ENCODE results near the gene BCAS3.
"Not testable (repeated sequence)": the region's sequence is repeated elsewhere in the genome, so short reads cannot be mapped to it uniquely, and the experiment has no call there.

Gene BCAS3

GRCh38 chr17:60664022-60664421 lies 13.6 kb upstream of the BCAS3 start:
- no peak for TF ChIP-seq CTCF (conservative IDR thresholded peaks at IDR 0.05; ENCODE audit: low read depth)
- no peak for DNase-seq (ENCODE audit: low spot score)
- ChIA-PET POLR2A (ENCODE audit: low non-redundant PET) (no interaction called here), CTCF (interaction anchor here (0.7 kb wide), 1 partner anchor 185 kb away, joined by 3 read pairs; no protein-coding TSS in a partner anchor)
- H3K27ac ChIP-seq: no peak overlapping the region

GRCh38 chr17:60665602-60666001 lies 12.0 kb upstream of the BCAS3 start:
- no peak for DNase-seq (ENCODE audit: low spot score)
- POLR2A ChIA-PET (ENCODE audit: low non-redundant PET): no interaction called here
- no peak for TF ChIP-seq CTCF (conservative IDR thresholded peaks at IDR 0.05; ENCODE audit: low read depth)
- no peak overlapping the region for H3K27ac ChIP-seq
- CTCF ChIA-PET: no interaction called here

- DNase-seq (ENCODE audit: low spot score); H3K27ac ChIP-seq: not testable (repeated sequence)
- CTCF ChIA-PET: interaction anchor here (0.6 kb wide), 1 partner anchor 1470 kb away, joined by 4 read pairs; no protein-coding TSS in a partner anchor
- POLR2A ChIA-PET (ENCODE audit: low non-redundant PET): interaction anchor here (0.6 kb wide), 1 partner anchor 28 kb away, joined by 3 read pairs; no protein-coding TSS in a partner anchor
Measured at GRCh38 chr17:60668741-60669140, 8.9 kb upstream of the BCAS3 start.

GRCh38 chr17:60671482-60671881 lies 6.2 kb upstream of the BCAS3 start:
- ChIA-PET POLR2A (ENCODE audit: low non-redundant PET) (no interaction called here), CTCF (interaction anchor here (0.6 kb wide), 2 partner anchors 201 to 427 kb away, joined by 3 to 6 read pairs; no protein-coding TSS in a partner anchor)
- DNase-seq (ENCODE audit: low spot score): no peak
- TF ChIP-seq CTCF (conservative IDR thresholded peaks at IDR 0.05; ENCODE audit: low read depth): no peak
- no peak overlapping the region for H3K27ac ChIP-seq

GRCh38 chr17:60674637-60675036 lies 3.0 kb upstream of the BCAS3 start:
- POLR2A ChIA-PET (ENCODE audit: low non-redundant PET); H3K27ac ChIP-seq; CTCF ChIA-PET; DNase-seq (ENCODE audit: low spot score): not testable (repeated sequence)

- CTCF ChIA-PET: no interaction called here
- no peak for TF ChIP-seq CTCF (conservative IDR thresholded peaks at IDR 0.05; ENCODE audit: low read depth)
- POLR2A ChIA-PET (ENCODE audit: low non-redundant PET): no interaction called here
- DNase-seq (ENCODE audit: low spot score): no peak
- no peak overlapping the region for H3K27ac ChIP-seq
Measured at GRCh38 chr17:60675997-60676396, 1.7 kb upstream of the BCAS3 start.

- CTCF ChIA-PET: no interaction called here
- POLR2A ChIA-PET (ENCODE audit: low non-redundant PET): interaction anchor here (0.6 kb wide), 1 partner anchor 215 kb away, joined by 3 read pairs; no protein-coding TSS in a partner anchor
- no peak for DNase-seq (ENCODE audit: low spot score)
- peak overlapping the region; percentile 77 for H3K27ac ChIP-seq
- TF ChIP-seq CTCF (conservative IDR thresholded peaks at IDR 0.05; ENCODE audit: low read depth): no peak
Measured at GRCh38 chr17:60676758-60677307, 818 bp upstream of the BCAS3 start.

- ChIA-PET CTCF (no interaction called here), POLR2A (ENCODE audit: low non-redundant PET) (interaction anchor here (0.6 kb wide), 1 partner anchor 27 kb away, joined by 3 read pairs; no protein-coding TSS in a partner anchor)
- no peak for TF ChIP-seq CTCF (conservative IDR thresholded peaks at IDR 0.05; ENCODE audit: low read depth)
- H3K27ac ChIP-seq: peak overlapping the region; percentile 77
- peak; percentile 8 for DNase-seq (ENCODE audit: low spot score)
Measured at GRCh38 chr17:60678118-60678444, 430 bp downstream of the BCAS3 start.

Data from RWPE1 (cell line).